Lung (tissue), 12 donors: ENCODE data around the gene BMP2. TPM values are rescaled to one million over a fixed set of nuclear protein-coding genes. Genes with fewer than 3 reads are reported as not detected.

ENCODE experiments used
- ATAC-seq: fragments of 200-7000 bp; cut with Tn5 transposase; one replicate; pipeline ENCODE4 v1.9.1; 2020; ENCODE audit warnings: moderate number of reproducible peaks; ENCODE audit not compliant: insufficient read depth, low FRiP score
- DNase-seq, 3 donors: peaks; one replicate each; pipeline ENCODE4 v3.0.0-alpha.2; 2013 to 2017
- H3K27ac ChIP-seq, 2 donors: one replicate each; pipeline ENCODE4 v1.5.1; 2013; ENCODE audit warnings: mild to moderate bottlenecking in 2 of 2, moderate library complexity in 2 of 2, control low read depth in 1 of 2, inconsistent platforms in 1 of 2, low read depth in 1 of 2, low read length in 1 of 2
- H3K27me3 ChIP-seq, 3 donors: one replicate each; pipeline ENCODE4 v1.5.1; 2013; ENCODE audit warnings: low read length in 2 of 3; ENCODE audit not compliant: control insufficient read depth in 3 of 3, insufficient read depth in 3 of 3
- H3K36me3 ChIP-seq, 4 donors: one replicate each; pipeline ENCODE4 v1.5.1; 2013; ENCODE audit warnings: low read length in 4 of 4, mild to moderate bottlenecking in 1 of 4, moderate library complexity in 1 of 4; ENCODE audit not compliant: control insufficient read depth in 4 of 4, insufficient read depth in 4 of 4
- H3K4me1 ChIP-seq, 5 donors: one replicate each; pipeline ENCODE4 v1.5.1; 2013; ENCODE audit warnings: low read length in 5 of 5, mild to moderate bottlenecking in 2 of 5, moderate library complexity in 1 of 5; ENCODE audit not compliant: control insufficient read depth in 5 of 5, insufficient read depth in 5 of 5
- H3K4me3 ChIP-seq: one replicate; pipeline ENCODE4 v1.5.1; 2013; ENCODE audit warnings: mild to moderate bottlenecking, control low read depth, moderate library complexity
- H3K9ac ChIP-seq, 2 donors: one replicate each; pipeline ENCODE4 v1.5.1; 2013; ENCODE audit warnings: low read length in 2 of 2, control low read depth in 1 of 2; ENCODE audit not compliant: insufficient read depth in 1 of 2
- H3K9me3 ChIP-seq, 4 donors: one replicate each; pipeline ENCODE4 v1.5.1; 2013; ENCODE audit warnings: low read length in 3 of 4, mild to moderate bottlenecking in 1 of 4, moderate library complexity in 1 of 4; ENCODE audit not compliant: control insufficient read depth in 4 of 4, insufficient read depth in 3 of 4
- CTCF ChIP-seq: IDR thresholded peaks from 2 replicates; pipeline ENCODE4 v1.5.1; 2012; ENCODE audit warnings: mild to moderate bottlenecking; ENCODE audit errors: control extremely low read depth, extremely low read depth
- WGBS, 2 donors: extraction: QIAGEN DNeasy Blood & Tissue Kit; methylation state at CpG; one replicate each; pipeline ENCODE4 v1.1.7; 2013; 5-methylcytosine and 5-hydroxymethylcytosine counted together
- polyA plus RNA-seq, 2 donors: library from polyadenylated mRNA; stranded (reverse); fragments of 200-250 nt; gene quantifications; one replicate each; pipeline ENCODE4 v1.2.1, GENCODE V29; 2013
- total RNA-seq, 2 donors: library from RNA; depleted of rRNA in 1 of 2; stranded (reverse); fragments of >200 nt in 1 of 2; gene quantifications; one replicate each; pipeline ENCODE4 v1.2.1, GENCODE V29; 2014 to 2021
- donor health status: control.
- donor health status: control.
- donor health status: Bipolar disorder and iron deficiency.
- donor health status: healthy.
- donor health status: DM: yes; HTN: yes; CAD: no.

The BMP2 gene
- total and polyA plus RNA-seq, 4 donors = 11.4 to 29.4 (median 21.3) TPM

DNA sequence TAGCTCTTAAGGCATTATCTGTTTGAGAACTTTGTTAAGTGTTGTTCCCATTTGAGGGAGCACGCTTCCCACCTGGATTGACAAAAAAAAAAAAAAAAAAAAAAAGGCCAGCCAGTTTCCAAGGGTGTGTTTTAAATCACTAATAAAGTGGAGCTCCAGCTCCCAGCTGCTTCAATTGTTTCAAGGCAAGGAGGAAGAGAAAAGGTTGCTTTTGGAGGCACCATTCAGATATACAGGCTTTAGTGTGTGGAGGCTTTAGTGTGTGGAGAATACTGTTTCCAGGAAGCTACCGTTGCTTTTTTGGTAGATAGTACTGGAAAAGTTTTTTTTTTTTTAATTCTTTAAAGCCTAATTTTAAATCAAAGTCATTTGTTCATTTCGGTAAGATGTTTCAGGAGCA, 17.3 kb downstream of the BMP2 start:
- Histone ChIP-seq H3K36me3 (no peaks in the 10 kb centered on the region), H3K4me1 (peaks cover 0 to 37% (median 12%) of the 10 kb centered on the region in 5 donors), H3K9me3 (no peaks in the 10 kb centered on the region), H3K4me3 (no peak overlapping the region), H3K27me3 (no peaks in the 10 kb centered on the region), H3K9ac (no peak overlapping the region), H3K27ac (no peak overlapping the region)
- WGBS, 2 donors = 67 to 83% methylated on average over 3 of the region's 3 CpGs
- ATAC-seq (no peak), DNase-seq (no peak)
- TF ChIP-seq CTCF = no peak

GRCh38 chr20:6786548-6786947, 19.1 kb downstream of the BMP2 start:
- TF ChIP-seq CTCF = no peak
- ATAC-seq = no peak
- H3K9ac ChIP-seq = no peak overlapping the region
- WGBS, 2 donors = 75 to 80% methylated on average over 2 of the region's 2 CpGs
- no peaks in the 10 kb centered on the region for H3K9me3 ChIP-seq
- peaks cover 0 to 25% (median 12%) of the 10 kb centered on the region in 5 donors for H3K4me1 ChIP-seq
- no peaks in the 10 kb centered on the region for H3K27me3 ChIP-seq
- no peak overlapping the region for H3K27ac ChIP-seq
- DNase-seq = no peak
- no peak overlapping the region for H3K4me3 ChIP-seq
- no peaks in the 10 kb centered on the region for H3K36me3 ChIP-seq

GRCh38 chr20:6792789-6793188, 25.3 kb downstream of the BMP2 start:
- ATAC-seq = no peak
- H3K36me3 ChIP-seq = no peaks in the 10 kb centered on the region
- H3K4me1 ChIP-seq = no peaks in the 10 kb centered on the region
- WGBS, 2 donors = 88 to 90% methylated on average over 4 of the region's 4 CpGs
- no peak overlapping the region for H3K27ac ChIP-seq
- H3K9me3 ChIP-seq = no peaks in the 10 kb centered on the region
- no peak for TF ChIP-seq CTCF
- H3K27me3 ChIP-seq = no peaks in the 10 kb centered on the region
- DNase-seq = no peak
- H3K9ac ChIP-seq = no peak overlapping the region
- H3K4me3 ChIP-seq = no peak overlapping the region

DNA sequence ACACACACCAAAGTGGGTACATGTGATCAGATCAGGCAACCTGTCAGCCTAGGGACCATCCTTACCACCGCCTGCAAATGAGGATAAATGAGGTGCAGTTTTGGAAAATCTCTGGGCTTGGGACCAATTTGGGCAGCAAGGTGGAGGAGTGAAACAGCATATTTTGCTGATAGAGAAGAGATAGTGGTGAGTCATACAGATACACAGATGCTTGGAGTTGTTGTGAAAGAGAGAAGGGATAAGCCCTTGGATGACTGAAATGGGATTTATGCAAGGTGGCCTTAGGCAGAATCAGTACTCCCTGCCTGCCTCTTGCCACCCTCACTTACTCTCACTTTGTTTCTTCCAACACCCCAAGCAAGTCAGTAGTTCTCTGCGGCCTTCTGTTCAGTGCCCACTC, 34.7 kb downstream of the BMP2 start:
- Histone ChIP-seq H3K27ac (no peak overlapping the region), H3K9ac (no peak overlapping the region), H3K4me3 (no peak overlapping the region), H3K9me3 (peaks cover 0 to 3% (median 0%) of the 10 kb centered on the region in 4 donors), H3K27me3 (no peaks in the 10 kb centered on the region), H3K4me1 (peaks cover 0 to 5% (median 0%) of the 10 kb centered on the region in 5 donors), H3K36me3 (no peaks in the 10 kb centered on the region)
- ATAC-seq (no peak), DNase-seq (no peak)
- no peak for TF ChIP-seq CTCF
- 94 to 99% methylated on average over 2 of the region's 2 CpGs for WGBS, 2 donors
